CD4-positive, alpha-beta T cell treated with Interleukin-15 for 4 hours (primary cell): ENCODE measurements around the gene GPR132.
"Not testable (repeated sequence)": the region's sequence is repeated elsewhere in the genome, so short reads cannot be mapped to it uniquely, and the experiment has no call there.

ENCODE experiments used
- DNase-seq: peaks from one replicate; pipeline ENCODE4 v3.0.0-alpha.2; 2020; ENCODE audit warnings: low spot score

Gene GPR132

GRCh38 chr14:105065280-105066228, at the start of gene GPR132:
TSS of gene GPR132 (minus strand) at chr14:105065430. CDS start at chr14:105055420, 10,010 bp downstream.
- DNase-seq: peak; percentile 96

GRCh38 chr14:105109243-105109642, 44.0 kb upstream of the GPR132 start:
- DNase-seq: not testable (repeated sequence)

- no peak for DNase-seq
Measured at GRCh38 chr14:105108516-105108864, 43.3 kb upstream of the GPR132 start.

GRCh38 chr14:105107781-105108515, 42.7 kb upstream of the GPR132 start:
- DNase-seq: no peak

- no peak for DNase-seq
Measured at GRCh38 chr14:105107351-105107750, 42.1 kb upstream of the GPR132 start.

- no peak for DNase-seq
Measured at GRCh38 chr14:105105158-105105557, 39.9 kb upstream of the GPR132 start.

GRCh38 chr14:105102893-105103292, 37.7 kb upstream of the GPR132 start:
- no peak for DNase-seq

- no peak for DNase-seq
Measured at GRCh38 chr14:105102361-105102870, 37.2 kb upstream of the GPR132 start.

- DNase-seq: no peak
Measured at GRCh38 chr14:105100910-105101309, 35.7 kb upstream of the GPR132 start.

- DNase-seq: no peak
Measured at GRCh38 chr14:105099778-105100177, 34.5 kb upstream of the GPR132 start.

- no peak for DNase-seq
Measured at GRCh38 chr14:105098316-105098715, 33.1 kb upstream of the GPR132 start.

- no peak for DNase-seq
Measured at GRCh38 chr14:105097794-105098127, 32.5 kb upstream of the GPR132 start.

- DNase-seq: no peak
Measured at GRCh38 chr14:105096206-105096875, 31.1 kb upstream of the GPR132 start.

GRCh38 chr14:105095236-105095805, 30.1 kb upstream of the GPR132 start:
- no peak for DNase-seq

- DNase-seq: no peak
Measured at GRCh38 chr14:105094193-105094907, 29.1 kb upstream of the GPR132 start.

GRCh38 chr14:105093431-105094192, 28.4 kb upstream of the GPR132 start:
- peak; percentile 65 for DNase-seq

- peak; percentile 66 for DNase-seq
Measured at GRCh38 chr14:105093038-105093430, 27.8 kb upstream of the GPR132 start.

GRCh38 chr14:105092171-105093037, 27.2 kb upstream of the GPR132 start:
- DNase-seq: no peak

GRCh38 chr14:105091517-105092170, 26.4 kb upstream of the GPR132 start:
- DNase-seq: no peak
